Hepatocyte (in vitro differentiated cells): ENCODE measurements around the gene PITX1. TPM values are rescaled to one million over a fixed set of nuclear protein-coding genes. Genes with fewer than 3 reads are reported as not detected.

ENCODE experiments used
- DNase-seq: peaks from one replicate; pipeline ENCODE4 v3.0.0-alpha.2; 2016; ENCODE audit warnings: low spot score
- H2AFZ ChIP-seq: fragments of 200-600 bp; sonication (generic); 2 replicates; pipeline ENCODE4 v1.6.0; 2016; ENCODE audit warnings: antibody characterized with exemption, mild to moderate bottlenecking
- H3K27ac ChIP-seq: fragments of 200-600 bp; sonication (generic); 2 replicates; pipeline ENCODE4 v1.5.1; 2016; ENCODE audit warnings: mild to moderate bottlenecking
- H3K27me3 ChIP-seq: fragments of 200-600 bp; sonication (generic); 2 replicates; pipeline ENCODE4 v1.6.1; 2016
- H3K36me3 ChIP-seq: fragments of 200-600 bp; sonication (generic); replicated peaks from 2 replicates; pipeline ENCODE4 v1.5.1; 2016; ENCODE audit warnings: low read depth; ENCODE audit not compliant: insufficient read depth
- H3K4me1 ChIP-seq: fragments of 200-600 bp; sonication (generic); 2 replicates; pipeline ENCODE4 v1.5.1; 2016; ENCODE audit warnings: mild to moderate bottlenecking, moderate library complexity; ENCODE audit not compliant: insufficient read depth
- H3K4me2 ChIP-seq: fragments of 200-600 bp; sonication (generic); 2 replicates; pipeline ENCODE4 v1.6.0; 2016
- H3K4me3 ChIP-seq: fragments of 200-600 bp; sonication (generic); 2 replicates; pipeline ENCODE4 v1.5.1; 2016; ENCODE audit warnings: mild to moderate bottlenecking
- H3K79me2 ChIP-seq: fragments of 200-600 bp; sonication (generic); 2 replicates; pipeline ENCODE4 v1.6.0; 2017; ENCODE audit warnings: mild to moderate bottlenecking
- H3K9me2 ChIP-seq: fragments of 200-600 bp; sonication (generic); replicated peaks from 2 replicates; pipeline ENCODE4 v1.6.0; 2017; ENCODE audit warnings: mild to moderate bottlenecking; ENCODE audit not compliant: insufficient read depth
- H3K9me3 ChIP-seq: fragments of 200-600 bp; sonication (generic); 2 replicates; pipeline ENCODE4 v1.5.1; 2016; ENCODE audit warnings: low read depth, mild to moderate bottlenecking
- H4K20me1 ChIP-seq: fragments of 200-600 bp; sonication (generic); 2 replicates; pipeline ENCODE4 v1.6.0; 2016; ENCODE audit warnings: mild to moderate bottlenecking; ENCODE audit not compliant: insufficient read depth, poor library complexity, severe bottlenecking
- EZH2 ChIP-seq: fragments of 200-600 bp; sonication (generic); IDR thresholded peaks from 2 replicates; pipeline ENCODE4 v1.6.1; 2016; ENCODE audit warnings: antibody characterized with exemption, mild to moderate bottlenecking, borderline replicate concordance
- EZH2phosphoT487 ChIP-seq: fragments of 200-600 bp; sonication (generic); IDR thresholded peaks from one replicate; pipeline ENCODE4 v1.6.1; 2018; ENCODE audit warnings: antibody characterized with exemption, mild to moderate bottlenecking, low read depth, moderate library complexity; ENCODE audit not compliant: unreplicated experiment, severe bottlenecking
- WGBS: methylation state at CpG from one replicate; pipeline ENCODE4 v1.1.6; 2016; ENCODE audit warnings: low lambda C conversion rate; ENCODE audit errors: missing lambda C conversion rate; 5-methylcytosine and 5-hydroxymethylcytosine counted together
- polyA plus RNA-seq: library from polyadenylated mRNA; unstranded; fragments of >200 nt; fragmentation: Nextera tagmentation; extraction: Ambion mirVana; gene quantifications from 2 replicates; pipeline ENCODE4 v1.2.1, GENCODE V29; 2016
- total RNA-seq: library from RNA; depleted of rRNA; stranded (reverse); fragments of >200 nt; gene quantifications from 2 replicates; pipeline ENCODE4 v1.2.3, GENCODE V29; 2014
- TF ChIP-seq, protein P1 (sequence below): fragments of 200-600 bp; sonication (generic); IDR thresholded peaks from 2 replicates; pipeline ENCODE4 v1.5.1; 2016; ENCODE audit warnings: antibody characterized with exemption, mild to moderate bottlenecking; ENCODE audit not compliant: poor library complexity

PITX1 gene
- total and polyA plus RNA-seq, 2 experiments from 2014 or later: 64.9 to 141 TPM

DNA sequence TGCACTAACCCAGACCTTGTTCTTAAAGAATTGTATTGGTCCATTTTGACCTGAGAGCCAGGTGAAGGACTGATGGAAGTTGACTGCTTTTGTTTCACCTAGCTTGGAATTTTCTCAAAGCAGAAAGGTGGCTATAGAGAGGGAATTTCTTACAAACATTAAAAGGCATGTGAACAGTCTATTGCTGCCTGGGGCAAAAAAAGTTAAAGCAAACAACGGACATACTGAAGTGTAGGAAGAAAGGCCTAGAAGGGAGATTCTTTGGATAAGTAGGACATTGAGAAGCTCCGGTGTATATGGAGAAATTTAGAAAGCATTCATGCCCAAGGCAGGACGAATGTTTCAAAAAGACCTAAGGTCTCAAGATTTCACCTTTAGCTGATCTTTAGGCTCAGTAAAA, 54.6 kb downstream of the PITX1 start:
- Histone ChIP-seq H3K4me1 (no peaks in the 10 kb centered on the region), H3K36me3 (no peaks in the 10 kb centered on the region), H3K79me2 (no peaks in the 10 kb centered on the region), H3K27ac (no peak overlapping the region), H4K20me1 (no peaks in the 10 kb centered on the region), H3K27me3 (no peaks in the 10 kb centered on the region), H3K9me3 (peaks cover 13% of the 10 kb centered on the region), H2AFZ (no peak overlapping the region), H3K4me3 (no peak overlapping the region), H3K9me2 (no peaks in the 10 kb centered on the region), H3K4me2 (no peak overlapping the region)
- WGBS: 86% methylated on average over 3 of the region's 3 CpGs
- no peak for DNase-seq
- TF ChIP-seq EZH2phosphoT487 (no peak), EZH2 (no peak)
- TF ChIP-seq, protein P1, sequence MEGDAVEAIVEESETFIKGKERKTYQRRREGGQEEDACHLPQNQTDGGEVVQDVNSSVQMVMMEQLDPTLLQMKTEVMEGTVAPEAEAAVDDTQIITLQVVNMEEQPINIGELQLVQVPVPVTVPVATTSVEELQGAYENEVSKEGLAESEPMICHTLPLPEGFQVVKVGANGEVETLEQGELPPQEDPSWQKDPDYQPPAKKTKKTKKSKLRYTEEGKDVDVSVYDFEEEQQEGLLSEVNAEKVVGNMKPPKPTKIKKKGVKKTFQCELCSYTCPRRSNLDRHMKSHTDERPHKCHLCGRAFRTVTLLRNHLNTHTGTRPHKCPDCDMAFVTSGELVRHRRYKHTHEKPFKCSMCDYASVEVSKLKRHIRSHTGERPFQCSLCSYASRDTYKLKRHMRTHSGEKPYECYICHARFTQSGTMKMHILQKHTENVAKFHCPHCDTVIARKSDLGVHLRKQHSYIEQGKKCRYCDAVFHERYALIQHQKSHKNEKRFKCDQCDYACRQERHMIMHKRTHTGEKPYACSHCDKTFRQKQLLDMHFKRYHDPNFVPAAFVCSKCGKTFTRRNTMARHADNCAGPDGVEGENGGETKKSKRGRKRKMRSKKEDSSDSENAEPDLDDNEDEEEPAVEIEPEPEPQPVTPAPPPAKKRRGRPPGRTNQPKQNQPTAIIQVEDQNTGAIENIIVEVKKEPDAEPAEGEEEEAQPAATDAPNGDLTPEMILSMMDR: no peak

Other genes with a start within 250 kb of the PITX1 start
- 67.0 and 70.4 TPM in 2 replicates for gene C5orf24, start 188.3 kb downstream of the PITX1 start, total RNA-seq
- gene C5orf24, start 188.3 kb downstream of the PITX1 start, polyA plus RNA-seq: 27.3 and 29.2 TPM in 2 replicates
- gene TXNDC15, start 159.9 kb downstream of the PITX1 start, total RNA-seq: 76.0 and 95.4 TPM in 2 replicates
- 56.7 and 58.0 TPM in 2 replicates for gene TXNDC15, start 159.9 kb downstream of the PITX1 start, polyA plus RNA-seq
- gene PCBD2, start 129.1 kb downstream of the PITX1 start, total RNA-seq: 5.2 and 7.6 TPM in 2 replicates
- gene PCBD2, start 129.1 kb downstream of the PITX1 start, polyA plus RNA-seq: 14.0 and 15.3 TPM in 2 replicates
- not detected in 2 replicates for gene CATSPER3, start 66.3 kb downstream of the PITX1 start, total RNA-seq
- gene CATSPER3, start 66.3 kb downstream of the PITX1 start, polyA plus RNA-seq: 0.59 and 1.2 TPM in 2 replicates